Activated naive CD8-positive, alpha-beta T cell treated with anti-CD3 and anti-CD28 coated beads, Interleukin-2, amount 50 U/mL, for 24 hours (primary cell): Measurements from ENCODE around the gene MFSD11.
A peak's percentile ranks its signal among the peaks of the same experiment; 100 is the strongest.
"Not testable (repeated sequence)": the region's sequence is repeated elsewhere in the genome, so short reads cannot be mapped to it uniquely, and the experiment has no call there.

Experiments
- ATAC-seq: fragments of 150-1000 bp; cut with Tn5 transposase; one replicate; pipeline ENCODE4 v1.10.0; 2021
- DNase-seq: peaks from one replicate; pipeline ENCODE4 v3.0.0; 2021
- H3K27ac Mint-ChIP-seq: one replicate; pipeline ENCODE4 v1.8.0; 2021; ENCODE audit warnings: mild to moderate bottlenecking, mixed read lengths
- H3K27me3 Mint-ChIP-seq: one replicate; pipeline ENCODE4 v1.8.0; 2021; ENCODE audit warnings: mixed read lengths
- H3K36me3 Mint-ChIP-seq: one replicate; pipeline ENCODE4 v1.8.0; 2021; ENCODE audit warnings: low read depth, mixed read lengths
- H3K4me1 Mint-ChIP-seq: one replicate; pipeline ENCODE4 v1.8.0; 2021; ENCODE audit warnings: mixed read lengths
- H3K4me3 Mint-ChIP-seq: one replicate; pipeline ENCODE4 v1.8.0; 2021; ENCODE audit warnings: mild to moderate bottlenecking, moderate library complexity, mixed read lengths
- H3K9me3 Mint-ChIP-seq: one replicate; pipeline ENCODE4 v1.8.0; 2021; ENCODE audit warnings: mixed read lengths

Gene MFSD11

DNA sequence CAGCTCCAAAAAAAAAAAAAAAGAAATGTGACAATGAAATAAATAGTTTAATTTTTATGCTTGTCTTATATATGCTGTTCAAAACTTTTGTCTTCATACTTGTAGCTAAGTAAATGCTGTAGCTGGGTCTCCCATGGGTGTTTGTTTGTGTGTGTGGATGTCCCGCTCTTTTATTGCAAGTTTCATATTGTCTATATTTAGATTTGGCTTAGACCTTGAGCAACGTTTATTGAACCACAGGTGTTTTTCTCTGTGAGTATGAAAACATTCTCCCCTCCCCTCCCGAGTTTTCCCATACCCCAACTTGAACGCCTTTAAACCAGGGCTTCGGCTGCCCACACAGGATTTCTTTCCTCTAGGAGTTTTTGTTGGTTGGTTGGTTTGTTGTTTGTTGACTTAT lies 45.2 kb downstream of the MFSD11 start:
- no peak for DNase-seq
- Mint-ChIP-seq H3K9me3 (no peaks in the 10 kb centered on the region), H3K4me1 (no peaks in the 10 kb centered on the region), H3K27me3 (no peaks in the 10 kb centered on the region), H3K36me3 (peaks cover 13% of the 10 kb centered on the region), H3K27ac (no peak overlapping the region), H3K4me3 (no peak overlapping the region)
- ATAC-seq = no peak

DNA sequence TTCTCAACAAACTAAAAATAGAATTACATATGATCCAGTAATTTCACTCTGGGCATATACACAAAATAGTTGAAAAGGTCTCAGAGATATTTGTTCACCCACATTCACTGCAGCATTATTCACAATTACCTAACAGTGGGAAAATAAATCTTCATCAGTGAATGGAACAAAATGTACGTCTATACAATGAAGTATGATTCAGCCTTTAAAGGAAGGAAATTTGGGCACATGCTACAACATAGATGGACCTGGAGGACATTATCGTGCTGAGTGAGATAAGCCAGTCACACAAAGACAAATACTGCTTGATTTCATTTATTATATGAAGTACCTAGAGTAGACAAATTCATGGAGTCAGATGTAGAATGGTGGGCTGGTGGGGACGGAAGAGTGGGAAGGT lies 47.0 kb downstream of the MFSD11 start:
- ATAC-seq (no peak), DNase-seq (no peak)
- Mint-ChIP-seq H3K4me1 (no peaks in the 10 kb centered on the region), H3K36me3 (peaks cover 8% of the 10 kb centered on the region), H3K27me3 (no peaks in the 10 kb centered on the region), H3K27ac (no peak overlapping the region), H3K4me3 (no peak overlapping the region), H3K9me3 (no peaks in the 10 kb centered on the region)

DNA sequence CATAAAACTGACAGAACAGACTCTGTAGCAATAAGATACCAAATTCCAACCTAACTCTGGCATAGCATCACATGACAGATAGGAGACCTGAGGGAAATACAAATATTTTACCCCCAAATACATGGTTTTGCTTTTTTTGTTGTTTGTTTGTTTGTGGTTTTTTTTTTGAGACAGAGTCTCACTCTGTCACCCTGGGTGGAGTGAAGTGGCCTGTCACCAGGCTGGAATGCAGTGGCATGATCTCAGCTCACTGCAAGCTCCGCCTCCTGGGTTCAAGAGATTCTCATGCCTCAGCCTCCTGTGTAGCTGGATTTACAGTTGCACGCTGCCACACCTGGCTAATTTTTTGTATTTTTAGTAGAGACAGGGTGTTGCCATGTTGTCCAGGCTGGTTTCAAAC lies 49.9 kb downstream of the MFSD11 start:
- ATAC-seq = not testable (repeated sequence)

DNA sequence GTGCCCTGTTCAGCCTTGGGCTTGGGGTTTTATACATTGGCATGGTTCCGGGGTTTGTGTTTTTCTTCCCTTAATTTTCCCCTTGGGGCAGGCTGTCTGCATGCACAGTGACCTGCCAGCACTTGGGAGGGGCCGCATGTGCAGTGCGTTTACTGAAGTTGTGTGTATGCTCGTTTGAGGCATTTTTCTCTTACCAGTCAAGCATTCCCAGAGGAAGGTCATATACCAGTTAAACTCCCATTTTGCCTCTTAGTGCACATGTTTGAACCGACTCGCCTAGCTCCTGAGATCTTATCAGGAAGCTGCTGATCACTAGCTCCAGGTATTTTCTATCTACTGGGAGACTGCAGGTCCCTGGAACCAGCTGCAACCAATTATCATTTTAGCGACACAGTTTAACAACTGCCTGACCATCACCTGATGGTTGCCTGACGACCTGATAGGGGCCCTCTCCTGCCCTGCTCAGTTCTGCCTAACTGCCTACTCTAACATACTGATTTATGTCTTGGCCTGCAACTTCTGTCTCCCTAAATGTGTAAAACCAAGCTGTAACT lies 51.4 kb downstream of the MFSD11 start:
- H3K27me3 Mint-ChIP-seq = no peaks in the 10 kb centered on the region
- H3K27ac Mint-ChIP-seq = no peak overlapping the region
- no peak overlapping the region for H3K4me3 Mint-ChIP-seq
- H3K9me3 Mint-ChIP-seq = no peaks in the 10 kb centered on the region
- DNase-seq = no peak
- H3K36me3 Mint-ChIP-seq = peaks cover 5% of the 10 kb centered on the region
- H3K4me1 Mint-ChIP-seq = peaks cover 14% of the 10 kb centered on the region
- ATAC-seq = no peak

More for the DNA sequence above, 49.9 kb downstream of the MFSD11 start:
- not testable (repeated sequence) for H3K36me3 Mint-ChIP-seq, H3K27me3 Mint-ChIP-seq, H3K4me3 Mint-ChIP-seq, DNase-seq, H3K9me3 Mint-ChIP-seq, H3K27ac Mint-ChIP-seq
- H3K4me1 Mint-ChIP-seq = peaks cover 14% of the 10 kb centered on the region

DNA sequence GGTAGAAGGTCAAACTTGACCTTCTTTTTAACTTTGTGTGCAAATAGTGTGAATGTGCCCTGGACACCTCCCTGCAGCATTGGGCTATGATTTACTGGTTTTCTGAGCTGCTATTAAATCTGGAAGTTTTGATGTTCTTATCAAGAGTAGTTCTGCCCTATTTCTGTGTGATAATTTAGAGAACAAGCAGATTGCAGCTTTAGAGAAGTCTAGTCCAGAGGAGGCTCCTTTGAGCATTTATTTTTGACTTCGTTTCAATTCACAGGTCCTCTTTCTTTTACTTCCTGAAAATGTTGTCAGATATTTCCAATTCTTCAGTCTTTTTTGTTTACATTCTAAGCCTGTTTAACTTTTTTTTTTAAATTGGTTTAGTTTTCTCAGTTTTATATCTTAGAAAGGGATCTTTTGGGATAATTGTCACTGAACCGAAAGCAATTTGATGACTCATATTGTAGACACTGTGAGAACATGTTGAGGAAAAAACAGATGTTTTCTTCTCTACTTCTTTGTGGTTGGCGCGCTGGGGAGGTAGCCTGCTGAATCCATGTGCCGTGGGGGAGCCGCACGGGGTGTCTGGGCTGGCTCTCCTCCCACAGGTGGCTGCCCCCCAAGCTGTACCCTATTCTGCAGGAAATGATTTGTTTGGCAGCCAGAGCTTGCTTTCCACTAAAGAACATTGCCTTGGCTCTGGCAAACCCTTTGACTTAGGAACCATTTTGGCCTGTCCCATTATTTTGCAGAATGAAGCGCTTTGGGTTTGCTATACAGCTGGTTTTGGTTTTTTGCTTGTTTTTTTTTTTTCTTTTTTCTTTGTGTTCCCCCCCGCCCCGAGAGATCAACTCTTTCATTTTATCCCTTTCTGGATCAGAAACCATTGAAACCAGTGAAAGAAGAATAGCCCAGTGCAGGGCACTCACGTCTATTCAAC lies 53.4 kb downstream of the MFSD11 start:
- no peaks in the 10 kb centered on the region for H3K36me3 Mint-ChIP-seq
- peak; percentile 79 for ATAC-seq
- H3K27me3 Mint-ChIP-seq = no peaks in the 10 kb centered on the region
- peak; percentile 38 for DNase-seq
- no peak overlapping the region for H3K4me3 Mint-ChIP-seq
- no peak overlapping the region for H3K27ac Mint-ChIP-seq
- H3K9me3 Mint-ChIP-seq = no peaks in the 10 kb centered on the region
- H3K4me1 Mint-ChIP-seq = peaks cover 14% of the 10 kb centered on the region

DNA sequence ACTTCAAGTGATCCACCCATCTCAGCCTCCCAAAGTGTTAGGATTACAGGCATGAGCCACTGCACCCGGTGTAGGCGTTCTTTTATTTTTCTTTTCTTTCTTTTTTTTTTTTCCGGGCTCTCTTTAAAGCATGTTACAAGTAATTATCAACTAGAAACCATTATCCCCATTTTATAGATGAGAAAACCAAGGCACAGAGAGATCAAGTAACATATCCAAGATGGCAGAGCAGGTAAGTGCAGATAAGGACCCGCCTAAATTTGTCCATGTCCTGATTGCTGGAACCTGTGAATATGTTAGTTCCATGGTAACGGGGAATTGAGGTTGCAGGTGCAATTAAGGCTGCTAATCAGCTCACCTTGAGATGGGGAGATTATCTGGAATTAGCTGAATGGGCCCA lies 54.4 kb downstream of the MFSD11 start:
- H3K27ac Mint-ChIP-seq = no peak overlapping the region
- ATAC-seq (no peak), DNase-seq (no peak)
- peaks cover 14% of the 10 kb centered on the region for H3K4me1 Mint-ChIP-seq
- H3K36me3 Mint-ChIP-seq = no peaks in the 10 kb centered on the region
- no peaks in the 10 kb centered on the region for H3K27me3 Mint-ChIP-seq
- no peaks in the 10 kb centered on the region for H3K9me3 Mint-ChIP-seq
- H3K4me3 Mint-ChIP-seq = no peak overlapping the region

DNA sequence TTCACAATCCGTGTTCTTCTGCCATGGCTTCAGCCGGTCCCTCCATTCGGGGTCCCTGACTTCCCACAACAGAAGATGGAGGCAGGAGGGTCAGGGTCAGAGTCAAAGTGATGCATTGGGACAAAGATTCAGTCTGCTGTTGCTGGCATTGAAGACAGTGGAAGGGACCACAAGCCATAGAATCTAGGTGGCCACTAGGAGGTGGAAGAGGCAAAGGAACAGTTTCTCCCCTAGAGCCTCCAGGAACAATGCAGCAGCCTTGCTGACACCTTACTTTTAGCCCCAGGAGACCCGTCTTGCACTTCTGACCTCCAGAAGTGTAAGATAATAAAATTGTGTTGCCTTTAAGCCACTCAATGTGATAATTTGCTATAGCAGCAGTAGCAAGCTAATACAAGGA lies 55.9 kb downstream of the MFSD11 start:
- Mint-ChIP-seq H3K4me3 (no peak overlapping the region), H3K9me3 (no peaks in the 10 kb centered on the region), H3K27me3 (no peaks in the 10 kb centered on the region), H3K36me3 (no peaks in the 10 kb centered on the region), H3K27ac (no peak overlapping the region), H3K4me1 (peaks cover 14% of the 10 kb centered on the region)
- no peak for ATAC-seq
- DNase-seq = no peak

DNA sequence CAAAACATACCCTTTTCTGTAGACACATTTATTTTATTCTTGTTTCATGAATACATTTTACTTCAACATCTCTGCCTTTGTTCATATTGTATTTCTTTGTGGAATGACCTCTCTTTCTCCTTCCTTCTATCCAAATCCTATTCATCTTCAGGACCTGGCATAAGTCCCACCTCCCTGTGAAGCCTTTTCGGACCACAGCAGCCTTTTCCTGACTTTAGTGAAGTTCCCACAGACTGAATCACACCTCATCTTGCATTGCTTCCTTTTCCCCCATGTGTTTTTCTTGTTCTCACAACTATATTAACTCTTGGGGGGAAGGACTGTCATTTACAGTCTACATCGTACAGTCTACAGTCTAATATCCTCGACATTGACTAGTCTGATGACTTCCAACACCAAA lies 58.2 kb downstream of the MFSD11 start:
- no peaks in the 10 kb centered on the region for H3K9me3 Mint-ChIP-seq

DNA sequence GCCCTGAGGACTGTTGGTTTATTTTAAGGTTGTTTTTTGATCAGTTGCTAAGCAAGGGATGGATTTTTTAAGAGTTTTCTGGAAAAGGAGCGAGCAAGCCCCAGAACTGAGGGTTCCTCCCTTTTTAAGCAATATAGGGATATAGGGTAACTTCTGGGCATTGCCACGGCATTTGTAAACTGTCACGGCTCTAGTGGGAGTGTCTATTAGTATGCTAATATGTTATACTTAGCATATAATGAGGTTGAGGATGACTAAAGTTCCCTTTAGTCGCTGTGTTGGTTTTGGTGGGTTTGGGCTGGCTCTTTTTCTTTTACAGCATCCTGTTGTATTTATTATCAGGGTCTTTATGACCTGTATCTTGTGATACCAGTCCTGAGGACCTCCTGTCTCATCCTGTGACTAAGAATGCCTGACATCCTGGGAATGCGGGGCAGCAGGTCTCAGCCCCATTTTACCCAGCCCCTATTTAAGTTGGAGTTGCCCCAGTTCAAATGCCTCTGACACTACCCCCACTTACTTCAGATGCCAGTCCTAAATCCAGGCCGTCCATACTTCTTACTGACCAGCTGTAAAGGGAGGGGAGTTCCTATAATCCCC lies 59.4 kb downstream of the MFSD11 start:
- Mint-ChIP-seq H3K27ac (no peak overlapping the region), H3K4me1 (peaks cover under 1% of the 10 kb centered on the region), H3K9me3 (no peaks in the 10 kb centered on the region), H3K27me3 (no peaks in the 10 kb centered on the region), H3K4me3 (no peak overlapping the region), H3K36me3 (no peaks in the 10 kb centered on the region)
- ATAC-seq (no peak), DNase-seq (no peak)

More for the DNA sequence above, 58.2 kb downstream of the MFSD11 start:
- DNase-seq (no peak), ATAC-seq (no peak)
- H3K36me3 Mint-ChIP-seq = no peaks in the 10 kb centered on the region
- no peaks in the 10 kb centered on the region for H3K27me3 Mint-ChIP-seq
- no peak overlapping the region for H3K4me3 Mint-ChIP-seq
- peaks cover 11% of the 10 kb centered on the region for H3K4me1 Mint-ChIP-seq
- H3K27ac Mint-ChIP-seq = no peak overlapping the region

DNA sequence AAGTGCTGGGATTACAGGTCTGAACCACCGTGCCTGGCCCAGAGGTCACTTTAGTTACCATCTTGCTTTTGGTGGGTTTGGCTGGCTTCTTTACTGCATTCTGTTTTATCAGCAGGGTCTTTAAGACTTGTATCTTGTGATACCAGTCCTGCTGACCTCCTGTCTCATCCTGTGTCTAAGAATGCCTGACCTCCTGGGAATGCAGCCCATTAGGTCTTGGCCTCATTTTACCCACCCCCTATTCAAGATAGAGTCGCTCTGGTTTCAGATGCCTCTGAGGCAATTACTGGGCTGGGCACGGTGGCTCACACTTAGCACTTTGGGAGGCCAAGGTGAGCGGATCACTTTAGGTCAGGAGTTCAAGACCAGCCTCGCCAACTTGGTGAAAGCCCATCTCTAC lies 63.8 kb downstream of the MFSD11 start:
- Mint-ChIP-seq H3K36me3 (no peaks in the 10 kb centered on the region), H3K9me3 (no peaks in the 10 kb centered on the region), H3K4me3 (no peak overlapping the region), H3K4me1 (no peaks in the 10 kb centered on the region), H3K27ac (no peak overlapping the region), H3K27me3 (no peaks in the 10 kb centered on the region)
- ATAC-seq (no peak), DNase-seq (no peak)

DNA sequence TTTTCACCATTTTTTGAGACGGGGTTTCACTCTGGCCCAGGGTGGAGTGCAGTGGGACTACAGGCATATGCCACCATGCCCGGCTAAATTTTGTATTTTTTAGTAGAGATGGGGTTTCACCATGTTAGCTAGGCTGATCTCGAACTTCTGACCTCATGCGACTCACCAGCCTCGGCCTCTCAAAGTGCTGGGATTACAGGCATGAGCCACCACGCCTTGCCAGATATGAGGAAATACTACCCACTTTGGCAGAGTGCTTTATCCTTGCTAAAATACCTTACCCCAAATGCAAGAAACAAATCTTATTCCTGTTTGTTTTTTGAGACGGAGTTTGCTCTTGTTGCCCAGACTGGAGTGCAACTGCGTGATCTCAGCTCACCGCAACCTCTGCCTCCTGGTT lies 67.4 kb downstream of the MFSD11 start:
- Mint-ChIP-seq H3K9me3 (no peaks in the 10 kb centered on the region), H3K4me1 (no peaks in the 10 kb centered on the region), H3K27ac (no peak overlapping the region), H3K4me3 (no peak overlapping the region), H3K27me3 (no peaks in the 10 kb centered on the region), H3K36me3 (no peaks in the 10 kb centered on the region)
- DNase-seq (no peak), ATAC-seq (no peak)

DNA sequence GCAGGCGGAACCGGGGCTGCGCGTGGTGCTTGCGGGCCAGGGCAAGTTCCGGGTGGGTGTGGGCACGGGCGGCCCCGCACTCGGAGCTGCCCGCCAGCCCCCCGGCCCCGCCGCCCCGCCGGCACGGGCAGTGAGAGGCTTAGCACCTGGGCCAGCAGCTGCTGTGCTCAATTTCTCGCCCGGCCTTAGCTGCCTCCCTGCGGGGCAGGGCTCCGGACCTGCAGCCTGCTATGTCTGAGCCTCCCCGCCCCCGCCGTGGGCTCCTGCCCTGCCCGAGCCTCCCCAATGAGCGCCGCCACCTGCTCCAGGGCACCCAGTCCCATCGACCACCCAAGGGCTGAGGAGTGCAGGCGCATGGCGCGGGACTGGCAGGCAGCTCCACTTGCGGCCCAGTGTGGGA lies 68.2 kb downstream of the MFSD11 start:
- not testable (repeated sequence) for H3K4me3 Mint-ChIP-seq, H3K27ac Mint-ChIP-seq, DNase-seq, ATAC-seq, H3K27me3 Mint-ChIP-seq, H3K36me3 Mint-ChIP-seq, H3K9me3 Mint-ChIP-seq, H3K4me1 Mint-ChIP-seq

DNA sequence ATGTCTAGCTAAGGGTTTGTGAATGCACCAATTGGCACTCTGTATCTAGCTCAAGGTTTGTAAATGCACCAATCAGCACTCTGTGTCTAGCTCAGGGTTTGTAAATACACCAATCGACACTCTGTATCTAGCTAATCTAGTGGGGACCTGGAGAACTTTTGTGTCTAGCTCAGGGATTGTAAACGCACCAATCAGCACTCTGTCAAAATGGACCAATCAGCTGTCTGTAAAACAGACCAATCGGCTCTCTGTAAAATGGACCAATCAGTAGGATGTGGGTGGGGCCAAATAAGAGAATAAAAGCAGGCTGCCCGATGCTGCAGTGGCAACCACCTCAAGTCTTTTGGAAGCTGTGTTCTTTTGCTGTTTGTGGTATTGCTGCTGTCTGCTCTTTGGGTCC lies 68.8 kb downstream of the MFSD11 start:
- H3K4me3 Mint-ChIP-seq, H3K27me3 Mint-ChIP-seq, H3K27ac Mint-ChIP-seq, H3K4me1 Mint-ChIP-seq, H3K9me3 Mint-ChIP-seq, H3K36me3 Mint-ChIP-seq, DNase-seq, ATAC-seq: not testable (repeated sequence)

DNA sequence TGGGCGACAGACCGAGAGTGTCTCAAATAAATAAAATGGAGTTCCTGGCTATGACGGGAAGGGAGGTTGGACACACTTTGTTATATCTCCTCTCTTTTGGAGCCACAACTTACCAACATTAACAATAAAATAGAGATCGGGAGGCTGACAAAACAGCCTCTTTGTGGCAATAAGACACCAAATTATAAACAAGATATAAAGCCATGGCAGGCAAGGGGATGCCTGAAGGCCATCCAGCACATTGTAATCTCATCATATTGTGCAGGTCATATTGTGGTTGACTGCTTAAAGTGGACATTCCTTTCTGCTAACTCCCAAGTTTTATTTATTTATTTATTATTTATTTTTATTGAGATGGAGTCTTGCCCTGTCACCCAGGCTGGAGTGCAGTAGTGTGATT lies 70.4 kb downstream of the MFSD11 start:
- Mint-ChIP-seq H3K27me3 (no peaks in the 10 kb centered on the region), H3K27ac (no peak overlapping the region), H3K36me3 (no peaks in the 10 kb centered on the region), H3K9me3 (no peaks in the 10 kb centered on the region), H3K4me3 (no peak overlapping the region), H3K4me1 (no peaks in the 10 kb centered on the region)
- ATAC-seq (no peak), DNase-seq (no peak)

DNA sequence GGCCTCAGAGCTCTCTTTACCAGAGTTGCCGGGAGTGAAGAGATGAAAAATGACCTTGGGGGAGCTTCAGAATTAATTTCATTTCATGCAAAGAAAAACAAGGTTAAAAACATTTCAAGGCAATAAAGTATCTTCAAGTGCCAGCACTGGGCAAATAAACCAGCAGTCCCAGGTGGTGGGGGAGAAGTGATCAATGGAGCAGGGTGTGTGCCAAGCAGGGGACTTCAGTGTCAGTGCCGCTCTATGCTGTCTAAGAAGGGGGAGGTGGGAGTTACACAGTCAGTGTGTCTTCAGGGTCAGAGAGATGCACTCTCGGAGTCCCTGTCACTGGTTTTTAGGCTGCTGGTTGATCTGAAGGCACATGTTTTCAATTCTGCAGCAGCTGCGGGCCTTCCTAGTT lies 73.0 kb downstream of the MFSD11 start:
- H3K36me3 Mint-ChIP-seq = no peaks in the 10 kb centered on the region

More for the DNA sequence above, 73.0 kb downstream of the MFSD11 start:
- DNase-seq = no peak
- H3K9me3 Mint-ChIP-seq = no peaks in the 10 kb centered on the region
- H3K4me1 Mint-ChIP-seq = no peaks in the 10 kb centered on the region
- no peak overlapping the region for H3K4me3 Mint-ChIP-seq
- no peaks in the 10 kb centered on the region for H3K27me3 Mint-ChIP-seq
- H3K27ac Mint-ChIP-seq = no peak overlapping the region
- ATAC-seq = no peak
